ENCODE data around the gene HNF1A.
A peak's percentile ranks its signal among the peaks of the same experiment; 100 is the strongest.
"Not testable (repeated sequence)": the region's sequence is repeated elsewhere in the genome, so short reads cannot be mapped to it uniquely, and the experiment has no call there.

Gene HNF1A

GRCh38 chr12:120978296-120979219 is at the start of gene HNF1A:
Gene HNF1A (plus strand): TSS chr12:120978543. CDS start chr12:120978769, 226 bp downstream.
- no peak for DNase-seq

GRCh38 chr12:120928864-120929652 is 49.3 kb upstream of the HNF1A start:
- DNase-seq = no peak

DNA sequence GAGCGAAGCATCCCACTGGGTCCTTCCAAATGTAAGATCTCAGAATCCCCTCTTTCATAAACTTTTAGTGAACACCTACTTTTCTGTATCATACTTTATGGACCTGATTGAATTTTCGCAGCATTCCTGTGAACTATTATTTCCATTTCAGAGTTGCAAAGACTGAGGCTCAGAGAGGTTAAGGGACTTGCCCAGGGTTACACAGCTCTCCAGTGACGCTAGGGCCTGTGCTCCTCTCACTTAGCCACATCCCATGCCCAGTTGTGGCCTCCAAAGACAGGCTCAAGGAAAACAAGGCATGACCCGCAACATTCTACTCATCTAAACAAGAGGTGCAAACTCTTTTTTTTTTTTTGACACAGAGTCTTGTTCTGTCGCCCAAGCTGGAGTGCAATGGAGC is 48.3 kb upstream of the HNF1A start:
- no peak for DNase-seq

GRCh38 chr12:120932058-120932457 is 46.3 kb upstream of the HNF1A start:
- no peak for DNase-seq

DNA sequence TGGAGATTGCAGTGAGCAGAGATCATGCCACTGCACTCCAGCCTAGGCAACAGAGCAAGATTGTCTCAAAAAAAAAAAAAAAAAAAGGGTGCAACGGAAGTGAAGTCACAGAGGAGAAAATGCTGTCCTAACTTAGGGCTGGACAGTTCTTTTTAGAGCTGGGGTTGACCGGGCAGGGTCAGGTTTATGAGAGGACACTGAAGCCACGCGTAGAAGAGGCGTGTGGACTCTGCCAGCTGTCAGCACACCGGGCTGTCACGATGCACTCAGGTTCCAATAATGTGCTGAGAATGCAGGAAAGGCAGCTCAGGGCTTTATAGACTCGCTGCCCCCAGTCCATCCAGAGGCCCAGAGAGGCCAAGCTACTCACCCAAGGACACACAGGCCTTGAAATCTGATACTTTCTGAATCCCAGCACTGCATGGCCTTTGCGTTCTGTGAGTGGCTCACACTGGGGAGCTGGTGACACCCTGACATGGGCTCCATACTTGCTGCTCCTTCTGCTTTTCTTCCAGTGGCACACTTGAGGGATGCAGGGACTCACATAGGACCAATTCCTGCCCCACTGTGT is 45.3 kb upstream of the HNF1A start:
- no peak for DNase-seq

DNA sequence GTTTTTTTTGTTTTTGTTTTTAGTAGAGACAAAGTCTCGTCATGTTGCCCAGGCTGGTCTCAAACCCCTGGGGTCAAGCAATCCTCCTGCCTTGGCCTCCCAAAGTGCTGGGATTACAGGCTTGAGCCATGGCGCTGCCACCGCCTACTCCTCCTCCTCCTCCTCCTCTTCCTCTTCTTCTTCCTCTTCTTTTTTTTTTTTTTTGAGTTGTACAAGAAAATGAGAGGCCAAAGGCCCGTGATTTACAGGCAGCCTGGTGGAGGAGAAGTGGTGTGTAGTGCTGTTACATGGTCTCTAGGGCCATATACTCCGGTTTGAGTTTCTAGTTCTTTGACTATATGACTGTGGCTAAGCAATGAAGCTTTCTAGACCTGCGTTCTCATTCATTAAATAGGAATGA is 44.6 kb upstream of the HNF1A start:
- DNase-seq = no peak

GRCh38 chr12:120936197-120936596 is 42.1 kb upstream of the HNF1A start:
- DNase-seq = no peak

GRCh38 chr12:120938496-120938895 is 39.8 kb upstream of the HNF1A start:
- DNase-seq = no peak

DNA sequence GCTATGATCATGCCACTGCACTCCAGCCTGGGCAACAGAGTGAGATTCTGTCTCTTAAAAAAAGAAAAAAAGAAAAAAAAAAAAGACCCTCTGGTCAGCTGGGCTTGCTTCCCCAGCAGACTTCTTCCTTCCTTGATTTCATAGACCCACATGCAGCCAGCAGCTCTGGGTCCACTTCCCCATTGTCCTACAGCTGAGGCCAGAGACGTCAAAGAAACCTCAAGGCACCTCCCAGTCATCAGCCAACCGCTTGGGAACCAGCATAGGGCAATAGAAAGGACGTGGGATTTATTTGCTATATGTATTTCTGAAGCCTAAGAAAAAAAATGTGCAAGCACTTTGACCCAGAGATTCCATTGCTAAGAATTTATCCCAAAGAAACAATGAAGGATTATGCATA is 38.8 kb upstream of the HNF1A start:
- peak; percentile 46 for DNase-seq

GRCh38 chr12:120940006-120940405 is 38.3 kb upstream of the HNF1A start:
- DNase-seq = no peak

GRCh38 chr12:120940799-120941198 is 37.5 kb upstream of the HNF1A start:
- DNase-seq = no peak

DNA sequence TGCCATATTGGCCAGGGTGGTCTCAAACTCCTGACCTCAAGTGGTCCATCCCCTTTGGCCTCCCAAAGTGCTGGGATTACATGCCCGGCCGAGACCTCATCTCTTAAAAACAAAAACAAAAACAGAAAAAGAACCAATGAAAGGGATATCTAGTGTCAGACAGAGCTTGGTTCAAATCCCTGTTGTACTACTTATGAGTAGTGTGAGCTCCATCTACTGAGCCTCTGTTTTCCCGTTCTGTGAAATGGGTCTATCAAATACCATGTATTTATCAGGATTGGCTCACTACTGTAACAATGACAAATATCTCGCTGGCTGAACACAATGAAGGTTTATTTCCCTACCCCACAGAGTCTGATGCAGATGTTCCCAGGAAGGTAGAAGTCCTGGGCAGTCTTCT is 36.9 kb upstream of the HNF1A start:
- no peak for DNase-seq

DNA sequence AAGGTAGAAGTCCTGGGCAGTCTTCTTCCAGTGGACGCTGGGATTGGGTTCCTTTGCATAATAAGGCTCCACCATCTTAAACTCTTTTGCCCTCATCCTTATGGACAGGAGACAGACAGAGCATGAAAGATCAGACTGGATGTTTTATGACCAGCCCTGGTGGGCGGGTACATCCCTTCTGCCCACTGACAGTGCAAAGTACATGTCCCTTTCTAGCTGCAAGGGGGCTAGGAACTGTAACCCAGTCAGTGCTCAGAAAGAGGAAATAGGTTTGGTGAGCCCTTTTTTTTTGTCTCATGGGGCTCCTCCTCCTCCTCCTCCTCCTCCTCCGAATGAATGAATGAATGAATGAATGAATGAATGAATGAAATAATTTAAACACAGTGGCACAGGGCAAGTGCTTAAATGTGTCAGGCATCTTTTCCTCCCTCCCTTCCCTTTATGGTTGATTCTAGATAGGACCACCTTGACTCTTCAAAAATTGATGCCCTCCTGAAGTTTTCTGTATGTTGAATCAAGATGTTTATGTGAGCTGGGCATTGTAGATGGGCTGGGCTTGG is 36.4 kb upstream of the HNF1A start:
- DNase-seq = no peak

GRCh38 chr12:120943482-120943881 is 34.9 kb upstream of the HNF1A start:
- DNase-seq = no peak

DNA sequence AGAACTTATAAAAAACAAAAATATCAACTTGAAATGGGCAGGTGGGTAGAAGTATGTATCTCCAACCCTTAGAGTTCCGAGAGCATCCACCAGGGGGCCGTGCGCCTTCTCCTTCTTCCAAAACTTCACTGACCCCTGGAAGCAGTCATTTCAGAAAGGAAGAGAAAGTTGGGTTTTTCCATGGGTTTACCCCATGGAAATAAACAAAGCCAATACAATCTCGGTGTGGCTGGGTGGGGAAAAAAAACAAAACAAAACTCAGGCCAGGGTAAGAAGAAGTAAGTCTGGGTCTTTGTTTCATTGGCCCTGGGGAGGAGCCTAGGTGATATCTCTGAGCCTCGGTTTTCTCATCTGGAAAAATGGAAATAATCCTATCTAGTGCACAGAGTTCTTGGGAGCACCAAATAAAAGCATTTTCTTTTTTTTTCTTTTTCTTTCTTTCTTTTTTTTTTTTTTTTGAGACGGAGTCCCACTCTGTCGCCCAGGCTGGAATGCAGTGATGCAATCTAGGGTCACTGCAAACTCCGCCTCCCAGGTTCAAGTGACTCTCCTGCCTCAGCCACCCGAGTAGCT is 33.6 kb upstream of the HNF1A start:
- no peak for DNase-seq

- not testable (repeated sequence) for DNase-seq
These were observed 32.8 kb upstream of the HNF1A start for GRCh38 chr12:120945516-120945915.

GRCh38 chr12:120950260-120950799 is 28.0 kb upstream of the HNF1A start:
- DNase-seq = not testable (repeated sequence)

- no peak for DNase-seq
These were observed 27.5 kb upstream of the HNF1A start for GRCh38 chr12:120950807-120951206.

- no peak for DNase-seq
These were observed 23.1 kb upstream of the HNF1A start for GRCh38 chr12:120955232-120955631.

- no peak for DNase-seq
These were observed 21.6 kb upstream of the HNF1A start for GRCh38 chr12:120956579-120957300.

GRCh38 chr12:120959111-120959878 is 19.0 kb upstream of the HNF1A start:
- no peak for DNase-seq

Measured in GDM1 (cell line).